GM12891 (cell line): Measurements from ENCODE around the gene CDH13.

Experiments used
- POLR2A ChIP-seq: IDR thresholded peaks from 2 replicates; pipeline ENCODE4 v1.6.1; 2011; ENCODE audit warnings: low read depth, low read length, control low read depth
- POLR2AphosphoS5 ChIP-seq: IDR thresholded peaks from 2 replicates; pipeline ENCODE4 v1.6.1; 2011; ENCODE audit warnings: low read depth, low read length, control low read depth

- TF ChIP-seq POLR2A (no peak), POLR2AphosphoS5 (no peak)
Observed at GRCh38 chr16:82814059-82814458, 187.3 kb downstream of the CDH13 start.
